Effector memory CD8-positive, alpha-beta T cell (primary cell): ENCODE measurements around the gene TSR3.

Experiments used
- ATAC-seq: fragments of 150-1000 bp; cut with Tn5 transposase; replicated peaks from 2 replicates; pipeline ENCODE4 v1.10.0; 2021; ENCODE audit warnings: mild to moderate bottlenecking, moderate library complexity
- DNase-seq, 3 experiments: peaks; one replicate each; pipeline ENCODE4 v3.0.0; 2021
- H3K27ac Mint-ChIP-seq, 2 donors: one replicate each; pipeline ENCODE4 v1.8.0; 2022; ENCODE audit warnings: mild to moderate bottlenecking in 2 of 2, mixed read lengths in 2 of 2, moderate library complexity in 2 of 2
- H3K27me3 Mint-ChIP-seq, 2 donors: one replicate each; pipeline ENCODE4 v1.8.0; 2022; ENCODE audit warnings: mixed read lengths in 2 of 2
- H3K36me3 Mint-ChIP-seq: one replicate; pipeline ENCODE4 v1.8.0; 2022; ENCODE audit warnings: mild to moderate bottlenecking, moderate library complexity, mixed read lengths; ENCODE audit not compliant: insufficient read depth
- H3K4me1 Mint-ChIP-seq, 2 donors: one replicate each; pipeline ENCODE4 v1.8.0; 2022; ENCODE audit warnings: low read depth in 2 of 2, mixed read lengths in 2 of 2
- H3K4me3 Mint-ChIP-seq, 2 donors: one replicate each; pipeline ENCODE4 v1.8.0; 2022; ENCODE audit warnings: mild to moderate bottlenecking in 2 of 2, mixed read lengths in 2 of 2, moderate library complexity in 2 of 2
- H3K9me3 Mint-ChIP-seq, 2 donors: one replicate each; pipeline ENCODE4 v1.8.0; 2022; ENCODE audit warnings: mixed read lengths in 2 of 2

TSR3 gene

GRCh38 chr16:1326391-1326790, 25.3 kb downstream of the TSR3 start:
- Mint-ChIP-seq H3K4me3 (no peak overlapping the region), H3K4me1 (peaks cover 3% of the 10 kb centered on the region in 2 donors), H3K27ac (peak overlapping the region in 1 of 2 donors; percentile 49)

GRCh38 chr16:1325673-1326371, 25.9 kb downstream of the TSR3 start:
- Mint-ChIP-seq H3K27ac (peak overlapping the region in 1 of 2 donors; percentile 29), H3K9me3 (no peaks in the 10 kb centered on the region), H3K27me3 (no peaks in the 10 kb centered on the region), H3K4me1 (no peaks in the 10 kb centered on the region), H3K4me3 (no peak overlapping the region), H3K36me3 (peaks cover 59% of the 10 kb centered on the region)
- DNase-seq (no peak), ATAC-seq (peak; percentile 11)

More at GRCh38 chr16:1326391-1326790, 25.3 kb downstream of the TSR3 start:
- ATAC-seq = no peak
- no peak for DNase-seq
- Mint-ChIP-seq H3K9me3 (no peaks in the 10 kb centered on the region), H3K27me3 (no peaks in the 10 kb centered on the region), H3K36me3 (peaks cover 57% of the 10 kb centered on the region)

- Mint-ChIP-seq H3K9me3 (no peaks in the 10 kb centered on the region), H3K4me1 (no peaks in the 10 kb centered on the region), H3K27ac (peak overlapping the region in 1 of 2 donors; percentile 29), H3K4me3 (no peak overlapping the region), H3K27me3 (no peaks in the 10 kb centered on the region), H3K36me3 (peaks cover 65% of the 10 kb centered on the region)
- DNase-seq = no peak
- ATAC-seq = no peak
These were observed 26.4 kb downstream of the TSR3 start for GRCh38 chr16:1325261-1325660.

- no peaks in the 10 kb centered on the region for H3K4me1 Mint-ChIP-seq
- peak overlapping the region in 1 of 2 donors; percentile 31 for H3K4me3 Mint-ChIP-seq
- H3K27ac Mint-ChIP-seq = peak overlapping the region in 1 of 2 donors; percentile 83
- H3K36me3 Mint-ChIP-seq = peaks cover 74% of the 10 kb centered on the region
- H3K27me3 Mint-ChIP-seq = no peaks in the 10 kb centered on the region
- DNase-seq (no peak), ATAC-seq (no peak)
- H3K9me3 Mint-ChIP-seq = no peaks in the 10 kb centered on the region
These were observed 27.3 kb downstream of the TSR3 start for GRCh38 chr16:1324286-1324826.

GRCh38 chr16:1323296-1324239, 28.1 kb downstream of the TSR3 start:
- Mint-ChIP-seq H3K27ac (peak overlapping the region in 1 of 2 donors; percentile 83), H3K36me3 (peaks cover 82% of the 10 kb centered on the region), H3K27me3 (no peaks in the 10 kb centered on the region), H3K4me3 (no peak overlapping the region), H3K4me1 (no peaks in the 10 kb centered on the region), H3K9me3 (no peaks in the 10 kb centered on the region)
- ATAC-seq (no peak), DNase-seq (no peak)

GRCh38 chr16:1322407-1322806, 29.3 kb downstream of the TSR3 start:
- Mint-ChIP-seq H3K4me3 (no peak overlapping the region), H3K4me1 (peaks cover 3% of the 10 kb centered on the region in 2 donors), H3K27me3 (no peaks in the 10 kb centered on the region), H3K9me3 (no peaks in the 10 kb centered on the region), H3K27ac (no peak overlapping the region), H3K36me3 (peaks cover 94% of the 10 kb centered on the region)
- no peak for ATAC-seq
- DNase-seq = no peak

- Mint-ChIP-seq H3K9me3 (no peaks in the 10 kb centered on the region), H3K27ac (no peak overlapping the region), H3K27me3 (no peaks in the 10 kb centered on the region), H3K4me3 (no peak overlapping the region), H3K4me1 (peaks cover 3 to 4% of the 10 kb centered on the region in 2 donors), H3K36me3 (peaks cover 99% of the 10 kb centered on the region)
- DNase-seq (no peak), ATAC-seq (no peak)
These were observed 30.9 kb downstream of the TSR3 start for GRCh38 chr16:1320658-1321240.

GRCh38 chr16:1320097-1320496, 31.6 kb downstream of the TSR3 start:
- H3K4me1 Mint-ChIP-seq = peaks cover 3 to 4% of the 10 kb centered on the region in 2 donors
- ATAC-seq (no peak), DNase-seq (no peak)
- H3K27me3 Mint-ChIP-seq = no peaks in the 10 kb centered on the region
- peaks cover 99% of the 10 kb centered on the region for H3K36me3 Mint-ChIP-seq
- no peak overlapping the region for H3K4me3 Mint-ChIP-seq
- no peaks in the 10 kb centered on the region for H3K9me3 Mint-ChIP-seq
- no peak overlapping the region for H3K27ac Mint-ChIP-seq

- no peak overlapping the region for H3K4me3 Mint-ChIP-seq
- H3K27me3 Mint-ChIP-seq = no peaks in the 10 kb centered on the region
- ATAC-seq (no peak), DNase-seq (no peak)
- H3K9me3 Mint-ChIP-seq = no peaks in the 10 kb centered on the region
- H3K27ac Mint-ChIP-seq = no peak overlapping the region
- H3K36me3 Mint-ChIP-seq = peaks cover 99% of the 10 kb centered on the region
- peaks cover 8 to 10% of the 10 kb centered on the region in 2 donors for H3K4me1 Mint-ChIP-seq
These were observed 32.6 kb downstream of the TSR3 start for GRCh38 chr16:1319041-1319440.

- DNase-seq = no peak
- no peak overlapping the region for H3K4me3 Mint-ChIP-seq
These were observed 33.5 kb downstream of the TSR3 start for GRCh38 chr16:1318268-1318545.

GRCh38 chr16:1317479-1318267, 34.0 kb downstream of the TSR3 start:
- Mint-ChIP-seq H3K36me3 (peaks cover 97% of the 10 kb centered on the region), H3K27me3 (no peaks in the 10 kb centered on the region), H3K4me1 (peaks cover 13 to 14% of the 10 kb centered on the region in 2 donors), H3K9me3 (no peaks in the 10 kb centered on the region), H3K27ac (peak overlapping the region in 1 of 2 donors; percentile 73), H3K4me3 (no peak overlapping the region)
- no peak for ATAC-seq
- no peak for DNase-seq

More at GRCh38 chr16:1318268-1318545, 33.5 kb downstream of the TSR3 start:
- Mint-ChIP-seq H3K9me3 (no peaks in the 10 kb centered on the region), H3K27ac (peak overlapping the region in 1 of 2 donors; percentile 73), H3K36me3 (peaks cover 97% of the 10 kb centered on the region), H3K27me3 (no peaks in the 10 kb centered on the region), H3K4me1 (peaks cover 11 to 13% of the 10 kb centered on the region in 2 donors)
- ATAC-seq = no peak

GRCh38 chr16:1316033-1316405, 35.7 kb downstream of the TSR3 start:
- Mint-ChIP-seq H3K36me3 (peaks cover 95% of the 10 kb centered on the region), H3K4me3 (no peak overlapping the region), H3K27ac (peak overlapping the region in 1 of 2 donors; percentile 55), H3K9me3 (no peaks in the 10 kb centered on the region), H3K4me1 (peaks cover 16 to 23% of the 10 kb centered on the region in 2 donors), H3K27me3 (no peaks in the 10 kb centered on the region)
- DNase-seq (no peak), ATAC-seq (no peak)
